GM12891 (cell line): ENCODE data around the gene SHB.

Source experiments
- DNase-seq: peaks from one replicate; pipeline ENCODE4 v3.0.0; 2011; ENCODE audit warnings: low spot score; ENCODE audit not compliant: insufficient read length
- FAIRE-seq: peaks from 2 replicates; lab custom pipeline; 2011; peaks lifted over from hg19 to GRCh38; lab: Jason Lieb, UNC
- PAX5 ChIP-seq: IDR thresholded peaks from 2 replicates; pipeline ENCODE4 v1.6.1; 2011; ENCODE audit warnings: low read length, moderate library complexity, mild to moderate bottlenecking; ENCODE audit not compliant: insufficient read depth, severe bottlenecking
- POLR2A ChIP-seq: IDR thresholded peaks from 2 replicates; pipeline ENCODE4 v1.6.1; 2011; ENCODE audit warnings: low read depth, low read length, control low read depth
- POLR2AphosphoS5 ChIP-seq: IDR thresholded peaks from 2 replicates; pipeline ENCODE4 v1.6.1; 2011; ENCODE audit warnings: low read depth, low read length, control low read depth
- POU2F2 ChIP-seq: IDR thresholded peaks from 2 replicates; pipeline ENCODE4 v1.6.1; 2011; ENCODE audit warnings: low read depth, mild to moderate bottlenecking, control low read depth, low read length, moderate library complexity
- SPI1 ChIP-seq: IDR thresholded peaks from 2 replicates; pipeline ENCODE4 v1.6.1; 2011; ENCODE audit warnings: low read depth, low read length, control low read depth
- TAF1 ChIP-seq: IDR thresholded peaks from 2 replicates; pipeline ENCODE4 v1.6.1; 2011; ENCODE audit warnings: low read depth, low read length, control low read depth

Gene SHB

GRCh38 chr9:37954581-37954981, 114.4 kb downstream of the SHB start:
- no peak for FAIRE-seq
- peak; percentile 35 for DNase-seq
- TF ChIP-seq POLR2A: no peak
- no peak for TF ChIP-seq TAF1
- TF ChIP-seq POLR2AphosphoS5: no peak
- TF ChIP-seq POU2F2: no peak
- no peak for TF ChIP-seq SPI1
- no peak for TF ChIP-seq PAX5

- TF ChIP-seq POLR2AphosphoS5 (no peak), TAF1 (no peak), PAX5 (no peak), POLR2A (no peak), SPI1 (no peak), POU2F2 (no peak)
- DNase-seq (peak; percentile 41), FAIRE-seq (peak; percentile 56)
Measured at GRCh38 chr9:37953775-37954437, 115.1 kb downstream of the SHB start.

- TF ChIP-seq POLR2A: no peak
- no peak for TF ChIP-seq POU2F2
- no peak for TF ChIP-seq PAX5
- no peak for TF ChIP-seq POLR2AphosphoS5
- FAIRE-seq: no peak
- DNase-seq: no peak
Measured at GRCh38 chr9:37953206-37953774, 115.7 kb downstream of the SHB start.

GRCh38 chr9:37952731-37953130, 116.3 kb downstream of the SHB start:
- no peak for FAIRE-seq
- no peak for TF ChIP-seq POU2F2
- no peak for TF ChIP-seq TAF1
- TF ChIP-seq POLR2A: no peak
- no peak for TF ChIP-seq SPI1
- no peak for TF ChIP-seq POLR2AphosphoS5
- no peak for TF ChIP-seq PAX5
- no peak for DNase-seq

GRCh38 chr9:37951671-37952449, 117.2 kb downstream of the SHB start:
- FAIRE-seq (no peak), DNase-seq (no peak)
- no peak for TF ChIP-seq PAX5
- no peak for TF ChIP-seq POU2F2
- TF ChIP-seq POLR2AphosphoS5: no peak
- no peak for TF ChIP-seq TAF1
- no peak for TF ChIP-seq SPI1
- no peak for TF ChIP-seq POLR2A

- DNase-seq (no peak), FAIRE-seq (no peak)
Measured at GRCh38 chr9:37950561-37950960, 118.5 kb downstream of the SHB start.

GRCh38 chr9:37949576-37949975, 119.5 kb downstream of the SHB start:
- no peak for DNase-seq
- TF ChIP-seq POLR2AphosphoS5 (no peak), POLR2A (no peak), PAX5 (no peak), POU2F2 (no peak), SPI1 (no peak), TAF1 (no peak)
- FAIRE-seq: no peak

More at GRCh38 chr9:37950561-37950960, 118.5 kb downstream of the SHB start:
- TF ChIP-seq SPI1 (no peak), TAF1 (no peak), POLR2A (no peak), PAX5 (no peak), POLR2AphosphoS5 (no peak), POU2F2 (no peak)

GRCh38 chr9:37948417-37948980, 120.5 kb downstream of the SHB start:
- no peak for TF ChIP-seq TAF1
- TF ChIP-seq SPI1: no peak
- no peak for TF ChIP-seq POLR2A
- TF ChIP-seq POU2F2: no peak
- TF ChIP-seq POLR2AphosphoS5: no peak
- no peak for TF ChIP-seq PAX5
- FAIRE-seq (no peak), DNase-seq (no peak)

- DNase-seq (no peak), FAIRE-seq (no peak)
- TF ChIP-seq TAF1 (no peak), POU2F2 (no peak), POLR2A (no peak), PAX5 (no peak), POLR2AphosphoS5 (no peak), SPI1 (no peak)
Measured at GRCh38 chr9:37947977-37948376, 121.0 kb downstream of the SHB start.
